Mammary epithelial cell (primary cell): ENCODE results near the gene KIF26B.

Source experiments
- CTCF ChIP-seq, 2 donors: IDR thresholded peaks in 1 of 2; conservative IDR thresholded peaks in 1 of 2; 2 replicates each; pipeline ENCODE4 v1.5.1; 2011 to 2012; ENCODE audit warnings: inconsistent platforms in 2 of 2, low read length in 2 of 2, mild to moderate bottlenecking in 2 of 2, control low read depth in 1 of 2, low read depth in 1 of 2; ENCODE audit not compliant: insufficient read depth in 1 of 2; ENCODE audit errors: extremely low read depth in 1 of 2
- EZH2 ChIP-seq: IDR thresholded peaks from 2 replicates; pipeline ENCODE4 v1.6.1; 2012; ENCODE audit warnings: low read length, inconsistent platforms, borderline replicate concordance

GRCh38 chr1:245550720-245551043 lies 395.9 kb downstream of the KIF26B start:
- TF ChIP-seq CTCF (conservative IDR thresholded peaks at IDR 0.05 in 1 of 2, IDR thresholded peaks at IDR 0.05 in 1 of 2; ENCODE audit: extremely low read depth in 1 of 2, insufficient read depth in 1 of 2, low read depth in 1 of 2, low read length in 2 of 2): no peak
- TF ChIP-seq EZH2: no peak
